ENCODE results near the gene FERMT3.

The FERMT3 gene

DNA sequence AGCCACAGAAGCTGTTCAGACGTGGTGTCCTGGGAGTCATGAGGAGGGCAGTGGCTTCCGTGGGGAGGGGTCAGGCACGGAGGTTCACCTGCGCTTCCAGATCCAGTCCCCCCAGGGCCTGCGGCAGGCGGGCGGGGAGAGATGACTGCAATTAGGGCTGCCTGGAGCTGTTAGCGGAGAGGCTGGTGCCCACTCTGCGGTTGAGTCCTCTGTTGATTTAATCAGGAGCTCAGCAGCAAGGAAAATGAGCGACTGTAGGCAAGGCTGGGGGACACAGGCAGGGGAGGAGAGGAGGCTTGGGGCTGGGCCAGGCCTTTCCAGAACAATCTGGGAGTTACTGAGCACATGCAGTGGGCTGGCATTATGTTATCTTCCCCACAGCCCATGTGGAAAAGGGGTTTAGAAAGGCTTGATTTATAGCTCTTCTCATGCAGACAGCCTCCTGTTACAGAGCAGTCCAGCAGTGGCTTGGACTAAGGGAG lies 57.9 kb downstream of the FERMT3 start:
- no peak for DNase-seq (ENCODE audit: low spot score)

GRCh38 chr11:64265176-64266160 lies 58.9 kb downstream of the FERMT3 start:
- DNase-seq (ENCODE audit: low spot score): no peak

GRCh38 chr11:64266339-64266738 lies 59.8 kb downstream of the FERMT3 start:
- DNase-seq (ENCODE audit: low spot score): no peak

DNA sequence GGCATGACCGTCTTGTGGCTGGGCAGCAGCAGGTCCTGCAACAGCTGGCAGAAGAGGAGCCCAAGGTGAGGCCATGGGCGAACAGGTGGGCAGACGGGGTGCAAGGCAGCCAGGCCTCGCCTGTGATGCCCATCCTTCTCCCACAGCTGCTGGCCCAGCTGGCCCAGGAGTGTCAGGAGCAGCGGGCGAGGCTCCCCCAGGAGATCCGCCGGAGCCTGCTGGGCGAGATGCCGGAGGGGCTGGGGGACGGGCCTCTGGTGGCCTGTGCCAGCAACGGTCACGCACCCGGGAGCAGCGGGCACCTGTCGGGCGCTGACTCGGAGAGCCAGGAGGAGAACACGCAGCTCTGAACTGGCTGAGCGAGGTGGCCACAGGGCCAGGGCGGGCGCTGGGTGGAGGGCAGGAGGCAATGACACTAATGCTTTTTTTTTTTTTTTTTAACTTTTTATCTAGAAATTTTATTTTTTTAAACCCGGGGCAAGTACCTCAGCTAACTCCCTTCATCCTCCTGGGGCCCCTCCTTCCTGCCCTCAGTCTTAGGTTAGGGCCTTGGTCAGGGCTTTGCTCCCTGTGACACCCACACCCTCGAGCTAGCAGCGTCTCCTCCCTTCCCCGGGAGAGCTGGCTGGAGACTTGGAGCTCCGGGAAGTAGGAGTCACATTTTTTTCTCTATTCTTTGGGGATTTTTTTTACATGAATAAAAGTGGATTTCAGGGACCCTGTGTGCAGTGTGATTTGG lies 60.9 kb downstream of the FERMT3 start:
- DNase-seq (ENCODE audit: low spot score): no peak

- DNase-seq (ENCODE audit: low spot score): peak; percentile 19
These were observed 61.7 kb downstream of the FERMT3 start for GRCh38 chr11:64268025-64268892.

DNA sequence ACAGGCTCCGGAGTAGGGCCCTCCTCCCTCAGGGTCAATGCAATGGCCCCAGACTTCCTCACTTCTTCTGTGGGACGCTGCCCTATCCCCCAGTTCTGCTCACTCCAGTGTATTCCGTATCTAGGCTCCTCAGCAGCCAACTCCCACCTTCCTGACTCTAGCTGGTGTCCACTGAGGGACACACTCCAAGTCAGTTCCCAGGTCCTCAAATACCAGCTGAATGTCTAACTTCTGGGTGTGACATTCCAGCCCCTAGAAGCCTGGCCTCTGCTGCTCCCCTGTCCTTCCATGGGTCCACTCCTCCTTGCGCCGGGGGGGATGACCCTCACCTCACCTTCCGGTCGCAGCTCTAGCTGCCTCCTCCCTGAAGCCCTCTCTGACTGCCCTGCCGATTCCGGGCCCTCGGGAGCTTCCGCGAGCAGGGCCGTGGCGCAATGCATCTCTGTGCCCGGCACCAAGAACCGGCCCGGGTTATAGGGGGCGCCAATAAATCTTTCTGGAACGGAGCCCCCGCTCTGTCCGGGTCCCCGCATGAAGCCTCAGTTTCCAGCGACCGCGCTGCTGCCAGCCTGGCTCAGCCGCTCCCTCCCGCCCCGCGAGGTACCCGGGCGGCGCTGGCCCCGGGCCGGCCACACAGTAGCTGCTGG lies 62.5 kb downstream of the FERMT3 start:
- peak; percentile 60 for DNase-seq (ENCODE audit: low spot score)

- DNase-seq (ENCODE audit: low spot score): peak; percentile 94
These were observed 63.2 kb downstream of the FERMT3 start for GRCh38 chr11:64269540-64270220.
